Activated T-cell treated with anti-CD3 and anti-CD28 coated beads for 24 hours (primary cell): ENCODE measurements around the gene FAM174C.

Experiments
- DNase-seq: peaks from one replicate; pipeline ENCODE4 v3.0.0-alpha.2; 2020; ENCODE audit warnings: low read depth

Gene FAM174C

GRCh38 chr19:1261798-1262622, 13.3 kb upstream of the FAM174C start:
- no peak for DNase-seq

DNA sequence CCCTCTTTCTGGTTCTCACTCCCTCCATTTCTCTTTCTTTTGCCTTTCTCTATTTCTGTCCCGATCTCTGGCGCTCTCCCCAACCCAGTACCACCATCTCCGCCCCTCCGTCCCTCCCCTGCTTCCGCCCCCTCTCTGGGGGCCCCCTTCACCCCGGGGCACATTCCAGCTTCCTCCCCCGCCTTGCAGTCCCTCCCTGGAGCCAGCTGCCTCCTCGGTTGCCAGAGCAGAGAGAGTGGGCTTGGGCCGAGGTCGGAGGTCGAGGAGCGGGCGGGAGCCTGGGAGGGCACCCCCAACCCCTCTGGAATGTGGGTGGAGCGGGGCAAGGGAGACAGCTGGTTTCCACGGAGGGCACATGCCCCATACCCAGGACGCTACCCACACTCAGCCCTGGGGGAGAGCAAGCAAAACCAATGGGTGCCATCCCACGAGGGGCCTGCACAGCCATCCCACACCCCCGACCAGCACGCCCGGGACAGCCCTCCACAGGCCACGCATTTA, 12.7 kb upstream of the FAM174C start:
- DNase-seq = no peak

- no peak for DNase-seq
Measured at GRCh38 chr19:1263188-1263587, 12.1 kb upstream of the FAM174C start.

DNA sequence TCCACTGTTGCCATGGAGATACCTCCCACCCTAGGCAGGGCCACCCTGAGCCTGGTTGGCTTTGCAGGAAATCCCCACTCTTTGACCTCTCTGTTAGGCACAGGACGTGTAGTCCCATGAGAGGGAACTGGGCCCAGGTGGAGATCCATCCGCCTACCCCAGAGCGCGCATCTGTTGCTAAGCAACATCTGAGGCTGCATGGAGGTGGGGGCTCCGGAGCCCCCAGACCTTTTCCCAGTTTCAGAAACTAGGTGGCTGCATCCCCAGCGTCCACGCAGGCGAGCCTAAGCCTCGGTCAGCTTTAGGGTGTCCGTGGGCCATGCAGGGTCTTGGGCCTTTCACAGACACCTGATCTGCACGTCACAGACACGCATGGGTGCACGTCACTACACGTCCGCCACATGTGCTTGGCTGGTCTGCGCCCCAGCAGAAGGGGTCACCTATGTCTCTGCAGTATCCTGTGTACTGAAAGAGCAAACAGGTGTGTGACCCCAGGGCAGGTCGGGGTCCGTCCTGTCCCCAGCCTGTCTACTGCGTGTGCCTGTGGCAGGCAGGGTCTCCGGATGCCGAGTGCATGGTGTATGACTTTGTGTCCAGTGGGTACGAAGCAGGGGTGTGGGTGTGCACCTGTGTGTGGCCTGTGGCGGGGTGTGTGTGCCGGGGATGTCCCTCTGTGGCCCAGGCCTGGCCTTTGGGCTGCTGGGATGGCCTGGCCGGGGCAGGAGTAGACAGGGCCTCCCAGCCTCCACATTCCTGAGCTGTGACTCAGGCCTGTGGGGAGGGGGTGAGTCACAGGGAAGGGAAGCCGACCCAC, 10.3 kb upstream of the FAM174C start:
- no peak for DNase-seq

- DNase-seq = no peak
Measured at GRCh38 chr19:1265615-1266128, 9.7 kb upstream of the FAM174C start.

DNA sequence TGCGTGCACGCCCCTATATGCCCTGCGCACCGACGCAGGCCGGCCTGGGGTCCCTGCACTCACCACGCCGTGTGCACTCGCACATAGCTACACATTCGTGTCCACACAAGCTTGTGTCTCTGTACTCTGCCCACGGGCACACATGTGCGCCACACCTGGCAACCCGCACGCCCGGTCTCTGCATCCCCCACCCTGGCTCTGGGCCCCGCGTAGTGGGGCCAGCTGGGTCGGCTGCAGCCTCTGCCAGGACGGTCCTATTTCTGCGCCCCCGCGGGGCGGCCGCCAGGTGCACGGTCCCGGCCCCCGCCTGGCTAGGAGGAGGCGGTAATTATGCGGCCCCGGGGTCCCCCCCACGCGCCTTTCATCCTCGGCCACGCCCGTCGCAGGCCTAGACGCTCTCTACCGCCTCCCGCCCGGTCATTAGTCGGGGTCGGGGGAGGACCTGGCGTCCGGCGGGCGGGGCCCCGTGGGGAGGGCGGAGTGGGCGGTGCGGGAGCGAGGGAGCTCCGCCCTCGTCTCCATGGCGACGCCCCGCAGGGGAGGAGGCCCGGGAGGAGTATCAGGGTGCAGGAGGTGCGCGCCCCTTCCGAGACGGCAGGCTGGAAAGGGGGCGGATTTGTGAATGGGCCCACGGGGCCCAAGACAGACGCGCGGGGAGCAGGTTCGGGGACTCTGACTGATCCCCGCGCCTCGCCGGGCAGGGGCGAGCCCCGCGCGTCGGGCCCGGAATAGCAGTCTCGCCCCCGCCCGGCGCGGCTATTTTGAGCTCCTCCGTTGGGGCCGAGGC, 9.0 kb upstream of the FAM174C start:
- peak; percentile 76 for DNase-seq

DNA sequence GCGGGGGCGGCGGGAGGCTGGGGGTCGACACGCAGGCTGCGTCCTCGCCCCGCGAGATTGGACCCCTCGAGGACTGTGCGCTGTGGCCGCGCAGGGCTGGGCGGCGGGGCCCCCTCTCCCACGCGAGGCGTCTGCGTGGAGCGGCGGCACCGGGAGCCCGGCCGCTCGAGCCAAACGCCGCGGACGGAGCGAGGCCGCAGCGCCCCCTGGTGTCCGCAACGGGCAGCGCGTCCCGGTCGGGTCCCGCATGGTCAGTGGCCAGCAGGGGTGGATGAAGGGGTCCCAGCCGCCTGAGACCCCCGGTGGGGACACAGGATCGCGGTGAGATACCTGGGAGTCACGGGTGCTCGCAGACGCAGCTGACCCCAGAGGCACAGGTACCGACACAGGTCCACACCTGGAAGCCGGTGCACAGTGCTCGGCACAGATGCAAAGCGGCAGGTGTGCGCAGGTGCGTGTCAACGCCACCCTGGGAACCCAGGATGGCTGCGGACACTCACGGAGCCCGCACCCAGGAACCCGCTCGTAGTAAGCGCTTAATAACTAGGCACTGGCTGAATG, 8.3 kb upstream of the FAM174C start:
- no peak for DNase-seq

GRCh38 chr19:1267477-1268225, 7.7 kb upstream of the FAM174C start:
- no peak for DNase-seq

- no peak for DNase-seq
Measured at GRCh38 chr19:1268226-1269064, 6.9 kb upstream of the FAM174C start.

- peak; percentile 99 for DNase-seq
Measured at GRCh38 chr19:1269065-1269477, 6.3 kb upstream of the FAM174C start, which contains the start of gene CIRBP. Gene CIRBP (plus strand): TSS chr19:1269332. CDS start chr19:1270934, 1,602 bp downstream.

- peak; percentile 81 for DNase-seq
Measured at GRCh38 chr19:1269478-1270212, 5.7 kb upstream of the FAM174C start.

DNA sequence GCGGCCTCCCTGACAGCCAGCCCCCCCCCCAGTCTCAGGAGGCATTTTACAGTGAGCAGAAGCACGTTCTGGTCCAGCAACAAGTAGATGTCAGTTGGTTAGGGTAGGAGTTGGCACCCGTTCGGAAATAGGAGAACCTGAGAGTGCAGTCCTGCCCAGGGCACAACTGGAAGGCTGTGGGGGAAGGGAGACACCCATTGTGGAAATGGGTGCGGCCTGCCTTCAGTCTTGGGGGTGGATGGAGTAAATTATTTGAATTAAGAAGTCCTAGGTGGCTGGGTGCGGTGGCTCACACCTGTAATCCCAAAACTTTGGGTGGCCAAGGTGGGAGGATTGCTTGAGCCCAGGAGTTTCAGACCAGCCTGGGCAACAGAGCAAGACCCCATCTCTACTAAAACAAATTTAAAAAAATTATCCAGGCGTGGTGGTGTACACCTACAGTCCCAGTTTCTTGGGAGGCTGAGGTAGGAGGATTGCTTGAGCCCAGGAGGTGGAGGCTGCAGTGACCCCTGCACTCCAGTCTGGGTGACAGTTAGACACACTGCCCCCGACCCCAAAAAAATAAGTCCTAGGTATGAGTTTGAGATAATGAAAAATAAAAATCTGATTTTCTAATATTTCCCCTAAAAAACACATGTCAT, 5.0 kb upstream of the FAM174C start:
- DNase-seq = no peak

GRCh38 chr19:1270854-1271527, 4.3 kb upstream of the FAM174C start:
- DNase-seq = no peak

GRCh38 chr19:1271528-1272422, 3.6 kb upstream of the FAM174C start:
- no peak for DNase-seq

GRCh38 chr19:1272423-1273262, 2.7 kb upstream of the FAM174C start:
- DNase-seq = no peak
